Activated CD4-positive, alpha-beta memory T cell treated with anti-CD3 and anti-CD28 coated beads for 36 hours (primary cell): ENCODE measurements around the gene TACC2. TPM values are rescaled to one million over a fixed set of nuclear protein-coding genes. Genes with fewer than 3 reads are reported as not detected.

ENCODE experiments used
- CTCF ChIA-PET: fragments of 350-600 bp; sonication (Branson Sonifier 250); formaldehyde crosslinking; loops from one replicate; lab custom pipeline; 2021; ENCODE audit warnings: antibody characterized with exemption, inconsistent platforms; lab: Charles Lee
- POLR2A ChIA-PET: fragments of 350-600 bp; sonication (Branson Sonifier 250); formaldehyde crosslinking; loops from one replicate; lab custom pipeline; 2021; ENCODE audit warnings: antibody characterized with exemption; lab: Charles Lee
- DNase-seq: peaks from one replicate; pipeline ENCODE4 v3.0.0-alpha.2; 2020
- H3K27ac Mint-ChIP-seq: one replicate; pipeline ENCODE4 v1.8.0; 2021; ENCODE audit warnings: mixed read lengths
- H3K27me3 Mint-ChIP-seq: one replicate; pipeline ENCODE4 v1.8.0; 2021; ENCODE audit warnings: mixed read lengths
- H3K36me3 Mint-ChIP-seq: one replicate; pipeline ENCODE4 v1.8.0; 2021; ENCODE audit warnings: mixed read lengths
- H3K4me1 Mint-ChIP-seq: one replicate; pipeline ENCODE4 v1.8.0; 2021; ENCODE audit warnings: low read depth, mixed read lengths
- H3K4me3 Mint-ChIP-seq: one replicate; pipeline ENCODE4 v1.8.0; 2021; ENCODE audit warnings: mild to moderate bottlenecking, mixed read lengths
- H3K9me3 Mint-ChIP-seq: one replicate; pipeline ENCODE4 v1.8.0; 2021; ENCODE audit warnings: mixed read lengths
- intact Hi-C: fragments of 100-400 bp; cut with micrococcal nuclease; formaldehyde crosslinking; loops from one replicate; pipeline ENCODE4 v1.15.1; 2023
- total RNA-seq, 2 experiments: library from RNA; stranded (reverse); gene quantifications; one replicate each; pipeline ENCODE4 v1.2.3, GENCODE V29; 2021

Gene TACC2
- total RNA-seq, 2 experiments from 2014 or later = not detected

DNA sequence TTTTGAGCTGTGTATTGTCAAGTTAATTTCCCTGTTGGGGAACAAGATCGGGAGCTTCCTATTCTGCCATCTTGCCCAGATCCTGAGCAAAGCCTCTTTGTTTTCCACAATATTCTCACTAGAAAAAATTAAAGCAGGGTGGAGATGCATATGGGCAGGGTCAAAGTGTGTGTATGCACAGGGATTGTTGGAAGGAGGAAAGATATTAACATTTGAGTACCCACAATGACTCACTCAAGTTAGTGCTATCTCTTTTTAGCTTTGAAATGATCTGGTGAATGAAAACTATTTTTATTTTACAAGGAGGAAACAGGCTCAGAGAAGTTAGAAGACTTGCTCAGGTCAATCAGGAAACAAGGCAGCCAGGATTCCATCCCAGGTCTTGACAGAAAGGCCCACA lies 275.5 kb downstream of the TACC2 start:
- no peak for DNase-seq
- Mint-ChIP-seq H3K27ac (no peak overlapping the region), H3K4me3 (no peak overlapping the region), H3K36me3 (no peaks in the 10 kb centered on the region), H3K4me1 (no peaks in the 10 kb centered on the region), H3K9me3 (peaks cover 15% of the 10 kb centered on the region), H3K27me3 (peaks cover 28% of the 10 kb centered on the region)
- ChIA-PET CTCF (interaction anchor here (1.4 kb wide), 1 partner anchor 171 kb away, joined by 3 read pairs; no protein-coding TSS in a partner anchor), POLR2A (interaction anchor here (1.1 kb wide), 1 partner anchor 17 kb away, joined by 3 read pairs; no protein-coding TSS in a partner anchor)
- intact Hi-C loops = no loop called here

DNA sequence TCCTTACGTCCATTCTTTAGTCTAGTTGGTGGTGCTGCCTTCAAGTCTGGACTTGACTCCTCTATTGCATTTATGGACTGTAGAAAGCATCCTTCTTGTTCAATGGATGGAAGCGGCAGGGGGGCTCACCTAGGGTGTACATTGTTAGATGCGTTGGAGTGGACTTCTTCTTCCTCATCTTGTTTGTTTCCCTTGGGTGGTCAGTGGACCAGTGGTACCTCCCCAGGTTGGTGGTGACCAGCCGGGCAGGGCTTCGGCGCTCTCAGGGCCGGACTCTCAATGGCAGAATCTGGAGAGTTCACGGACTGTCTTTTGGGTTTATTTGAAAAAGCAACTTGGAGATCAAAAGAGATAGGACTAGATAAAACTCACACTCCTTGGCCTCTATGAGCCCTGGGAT lies 276.0 kb downstream of the TACC2 start:
- intact Hi-C loops = no loop called here
- Mint-ChIP-seq H3K36me3 (no peaks in the 10 kb centered on the region), H3K27me3 (peaks cover 26% of the 10 kb centered on the region), H3K4me1 (no peaks in the 10 kb centered on the region), H3K27ac (no peak overlapping the region), H3K9me3 (peaks cover 15% of the 10 kb centered on the region), H3K4me3 (no peak overlapping the region)
- no peak for DNase-seq
- CTCF ChIA-PET = no interaction called here
- POLR2A ChIA-PET = no interaction called here

- no peaks in the 10 kb centered on the region for H3K4me1 Mint-ChIP-seq
- no peak overlapping the region for H3K27ac Mint-ChIP-seq
- DNase-seq = no peak
- H3K27me3 Mint-ChIP-seq = peaks cover 20% of the 10 kb centered on the region
- CTCF ChIA-PET = interaction anchor here (0.6 kb wide), 1 partner anchor 680 kb away, joined by 3 read pairs; no protein-coding TSS in a partner anchor
- peaks cover 15% of the 10 kb centered on the region for H3K9me3 Mint-ChIP-seq
- H3K4me3 Mint-ChIP-seq = no peak overlapping the region
- intact Hi-C loops = no loop called here
- POLR2A ChIA-PET = no interaction called here
- no peaks in the 10 kb centered on the region for H3K36me3 Mint-ChIP-seq
These were observed 276.9 kb downstream of the TACC2 start for GRCh38 chr10:122265896-122266295.

DNA sequence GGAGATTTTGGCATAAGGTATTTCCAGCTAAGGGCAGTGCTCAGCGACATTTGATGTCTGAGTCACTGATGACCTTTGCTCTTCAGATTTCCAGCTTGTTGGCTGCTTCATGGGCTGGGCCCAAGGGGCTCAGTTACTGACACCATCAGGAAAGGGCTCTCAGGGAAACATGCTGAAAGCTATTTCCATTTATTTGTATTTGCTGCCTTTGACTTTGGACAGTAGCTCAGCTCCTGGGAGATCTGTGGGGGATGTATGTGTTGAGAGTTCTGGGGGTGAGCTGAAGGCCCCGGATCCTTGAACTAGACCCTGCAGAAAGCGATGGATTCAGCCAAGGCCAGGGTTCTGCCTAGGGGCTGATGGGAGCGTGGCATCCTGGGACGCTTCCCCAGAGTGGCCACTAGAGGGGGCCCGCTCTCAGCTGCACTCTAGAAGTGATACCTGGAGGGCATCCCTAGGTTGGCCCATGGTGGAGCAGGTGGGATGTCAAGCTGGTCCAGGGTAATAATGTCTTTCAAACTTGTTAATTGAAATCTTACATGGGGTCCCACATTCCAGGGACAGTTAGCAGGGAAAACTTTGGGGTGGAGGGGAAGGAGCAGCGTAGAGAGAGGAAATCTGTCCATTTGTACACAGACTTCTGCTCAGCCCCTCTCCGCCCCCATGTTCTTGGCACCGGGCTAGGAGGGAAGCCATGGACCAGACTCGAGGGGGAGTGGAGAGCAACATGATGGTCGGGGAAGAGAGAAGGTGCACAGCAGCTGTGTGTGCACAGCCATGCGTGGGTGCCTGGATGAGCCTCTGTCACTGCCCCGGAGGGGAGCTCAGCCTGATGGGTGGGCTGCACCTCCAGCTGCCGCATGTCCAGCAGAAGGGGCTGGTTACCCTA lies 279.1 kb downstream of the TACC2 start:
- H3K27me3 Mint-ChIP-seq = peaks cover 18% of the 10 kb centered on the region
- intact Hi-C loops = no loop called here
- CTCF ChIA-PET = interaction anchor here (0.6 to 2.5 kb wide), 26 partner anchors 9 to 434 kb away, joined by 3 to 28 read pairs (median 4); no protein-coding TSS in a partner anchor
- no peak overlapping the region for H3K27ac Mint-ChIP-seq
- H3K4me3 Mint-ChIP-seq = no peak overlapping the region
- no peaks in the 10 kb centered on the region for H3K36me3 Mint-ChIP-seq
- peaks cover 5% of the 10 kb centered on the region for H3K9me3 Mint-ChIP-seq
- DNase-seq = peak; percentile 71
- no peaks in the 10 kb centered on the region for H3K4me1 Mint-ChIP-seq
- POLR2A ChIA-PET = no interaction called here

DNA sequence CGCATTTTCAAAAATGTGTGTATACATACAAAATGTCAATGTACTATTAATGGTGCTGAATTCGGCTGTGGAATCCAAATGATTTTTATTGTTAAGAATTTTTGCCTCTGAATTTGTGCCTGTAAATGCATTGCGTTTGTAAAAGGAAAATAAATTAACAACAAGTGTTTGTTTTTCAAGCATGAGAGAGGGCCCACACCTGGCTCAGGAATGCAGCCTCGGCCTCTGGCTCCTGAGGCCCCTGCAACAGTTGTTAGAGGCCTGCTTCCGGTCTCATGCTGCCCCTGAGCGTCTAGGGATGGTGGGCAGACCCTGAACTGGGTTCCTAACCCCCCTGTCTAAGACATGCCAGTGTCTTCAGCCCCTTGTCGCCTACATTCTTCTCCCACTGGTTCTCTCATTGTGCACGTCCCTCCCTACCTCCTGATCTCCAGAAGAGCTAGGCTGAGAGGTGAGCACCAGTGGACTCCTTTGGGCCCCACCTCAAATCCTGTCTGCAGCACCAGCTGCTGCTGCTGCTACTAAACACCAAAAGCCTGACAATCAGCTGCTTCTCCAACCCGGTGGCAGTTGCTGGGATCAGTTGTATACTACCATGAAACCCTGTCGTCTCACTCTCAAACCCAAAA lies 280.2 kb downstream of the TACC2 start:
- no peaks in the 10 kb centered on the region for H3K9me3 Mint-ChIP-seq
- CTCF ChIA-PET = interaction anchor here (1.1 to 2.5 kb wide), 13 partner anchors 8 to 297 kb away, joined by 3 to 28 read pairs (median 5); no protein-coding TSS in a partner anchor
- H3K4me3 Mint-ChIP-seq = no peak overlapping the region
- H3K4me1 Mint-ChIP-seq = no peaks in the 10 kb centered on the region
- POLR2A ChIA-PET = no interaction called here
- peaks cover 16% of the 10 kb centered on the region for H3K27me3 Mint-ChIP-seq
- intact Hi-C loops = no loop called here
- no peak overlapping the region for H3K27ac Mint-ChIP-seq
- no peak for DNase-seq
- H3K36me3 Mint-ChIP-seq = no peaks in the 10 kb centered on the region

DNA sequence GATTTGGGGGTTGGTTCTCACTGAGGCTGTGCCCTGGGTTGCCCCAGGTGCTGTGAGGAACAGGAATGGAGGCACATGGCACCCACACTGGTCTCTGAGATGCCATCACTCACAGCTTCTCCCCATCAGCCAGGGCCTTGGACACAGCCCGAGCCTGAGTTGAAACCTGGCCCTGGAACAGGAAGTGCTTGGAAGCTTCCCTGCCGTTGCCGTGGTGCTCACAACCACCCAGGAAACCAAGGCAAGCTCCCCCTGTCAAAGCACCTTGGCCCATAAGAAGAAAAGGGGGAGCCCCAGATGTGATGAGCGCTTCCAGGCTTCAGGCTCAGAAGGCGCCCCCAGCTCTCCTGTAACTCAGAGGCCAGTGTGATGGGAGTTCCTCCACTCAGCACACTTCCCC lies 282.1 kb downstream of the TACC2 start, which contains the start of gene BTBD16:
BTBD16 (plus strand) TSS at position 221 of the 400 bp plus-strand sequence. CDS start 3,786 bp downstream, outside the sequence.
- DNase-seq = no peak
- POLR2A ChIA-PET = no interaction called here
- CTCF ChIA-PET = interaction anchor here (0.7 to 2.1 kb wide), 6 partner anchors 9 to 433 kb away, joined by 3 to 7 read pairs (median 4); no protein-coding TSS in a partner anchor
- Mint-ChIP-seq H3K4me1 (no peaks in the 10 kb centered on the region), H3K9me3 (no peaks in the 10 kb centered on the region), H3K36me3 (no peaks in the 10 kb centered on the region), H3K27me3 (peaks cover 4% of the 10 kb centered on the region), H3K27ac (no peak within 1 kb of the TSS), H3K4me3 (no peak within 1 kb of the TSS)
- intact Hi-C loops = no loop called here

DNA sequence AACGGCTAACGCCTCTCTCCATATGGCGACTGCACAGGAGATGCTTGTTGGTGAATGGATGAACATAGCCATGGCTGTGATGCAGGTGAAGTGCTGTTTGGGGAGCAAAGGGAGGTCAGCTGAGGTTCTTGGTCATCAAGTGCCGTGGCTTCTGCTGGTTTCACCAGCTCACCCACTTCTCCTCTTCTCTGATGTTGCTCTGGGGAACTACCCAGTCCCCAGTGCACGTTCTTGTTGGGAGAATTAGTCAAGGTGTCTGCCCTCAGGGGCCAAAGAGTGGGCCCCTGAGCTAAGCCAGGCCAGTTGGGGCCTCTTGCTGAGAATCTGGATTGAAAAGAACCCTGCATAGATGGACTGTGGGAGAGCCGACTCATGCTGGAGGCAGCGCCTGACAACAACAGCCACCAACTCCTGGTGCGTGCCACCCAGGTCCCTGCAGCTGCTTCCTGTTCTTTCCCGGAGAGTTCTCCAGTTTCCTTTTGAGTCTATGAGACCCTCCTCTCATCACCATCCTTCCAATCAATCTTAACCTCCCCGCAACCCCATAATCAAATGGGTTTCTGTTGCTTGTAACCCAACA lies 285.1 kb downstream of the TACC2 start:
- Mint-ChIP-seq H3K36me3 (no peaks in the 10 kb centered on the region), H3K4me3 (no peak overlapping the region), H3K9me3 (no peaks in the 10 kb centered on the region), H3K4me1 (no peaks in the 10 kb centered on the region), H3K27me3 (peaks cover 4% of the 10 kb centered on the region), H3K27ac (no peak overlapping the region)
- intact Hi-C loops = no loop called here
- no peak for DNase-seq
- CTCF ChIA-PET = interaction anchor here (1.1 kb wide), 2 partner anchors 25 to 160 kb away, joined by 3 to 4 read pairs; no protein-coding TSS in a partner anchor
- POLR2A ChIA-PET = no interaction called here

GRCh38 chr10:122276611-122277208 lies 287.7 kb downstream of the TACC2 start:
- ChIA-PET POLR2A (no interaction called here), CTCF (interaction anchor here (0.6 to 3.0 kb wide), 5 partner anchors 9 to 289 kb away, joined by 3 to 21 read pairs (median 3); no protein-coding TSS in a partner anchor)
- intact Hi-C loops = no loop called here
- H3K27me3 Mint-ChIP-seq = peaks cover 9% of the 10 kb centered on the region
- no peak for DNase-seq
- no peaks in the 10 kb centered on the region for H3K36me3 Mint-ChIP-seq
- H3K9me3 Mint-ChIP-seq = no peaks in the 10 kb centered on the region
- no peak overlapping the region for H3K4me3 Mint-ChIP-seq
- peaks cover 4% of the 10 kb centered on the region for H3K4me1 Mint-ChIP-seq
- H3K27ac Mint-ChIP-seq = no peak overlapping the region

- Mint-ChIP-seq H3K36me3 (no peaks in the 10 kb centered on the region), H3K27me3 (peaks cover 17% of the 10 kb centered on the region), H3K4me1 (peaks cover 4% of the 10 kb centered on the region), H3K9me3 (no peaks in the 10 kb centered on the region), H3K27ac (no peak overlapping the region), H3K4me3 (no peak overlapping the region)
- intact Hi-C loops = no loop called here
- DNase-seq = no peak
- POLR2A ChIA-PET = no interaction called here
- CTCF ChIA-PET = interaction anchor here (1.1 to 3.0 kb wide), 4 partner anchors 10 to 288 kb away, joined by 3 to 21 read pairs (median 4); no protein-coding TSS in a partner anchor
These were observed 288.7 kb downstream of the TACC2 start for GRCh38 chr10:122277526-122278136.

GRCh38 chr10:122279725-122280141 lies 290.8 kb downstream of the TACC2 start:
- ChIA-PET POLR2A (no interaction called here), CTCF (interaction anchor here (0.6 to 1.7 kb wide), 11 partner anchors 8 to 424 kb away, joined by 3 to 18 read pairs (median 4); partner anchors contain the start of gene BTBD16)
- no peaks in the 10 kb centered on the region for H3K9me3 Mint-ChIP-seq
- H3K27ac Mint-ChIP-seq = no peak overlapping the region
- no peak overlapping the region for H3K4me3 Mint-ChIP-seq
- peaks cover 18% of the 10 kb centered on the region for H3K27me3 Mint-ChIP-seq
- peak; percentile 53 for DNase-seq
- H3K4me1 Mint-ChIP-seq = peaks cover 4% of the 10 kb centered on the region
- intact Hi-C loops = no loop called here
- no peaks in the 10 kb centered on the region for H3K36me3 Mint-ChIP-seq

- Mint-ChIP-seq H3K27ac (no peak overlapping the region), H3K27me3 (peaks cover 18% of the 10 kb centered on the region), H3K4me1 (peaks cover 4% of the 10 kb centered on the region), H3K4me3 (no peak overlapping the region), H3K9me3 (no peaks in the 10 kb centered on the region), H3K36me3 (no peaks in the 10 kb centered on the region)
- ChIA-PET CTCF (interaction anchor here (0.6 to 1.7 kb wide), 11 partner anchors 8 to 424 kb away, joined by 3 to 18 read pairs (median 4); partner anchors contain the start of gene BTBD16), POLR2A (no interaction called here)
- no peak for DNase-seq
- intact Hi-C loops = no loop called here
These were observed 291.2 kb downstream of the TACC2 start for GRCh38 chr10:122280156-122280555.
